ENCODE results near the gene MYH7B. TPM values are rescaled to one million over a fixed set of nuclear protein-coding genes. Genes with fewer than 3 reads are reported as not detected.
A peak's percentile ranks its signal among the peaks of the same experiment; 100 is the strongest.

The MYH7B gene
- not detected in 2 replicates for total RNA-seq (2014; rRNA removed; shearing (Covaris generic))

- peak; percentile 98 for DNase-seq (ENCODE audit: low read depth)
These were observed at the start of gene MYH7B, which contains the start of gene GSS for GRCh38 chr20:34955231-34956040. TSS of gene MYH7B (plus strand) at chr20:34955868. CDS start at chr20:34978006, 22,138 bp downstream. TSS of gene GSS (minus strand) at chr20:34955806. CDS start at chr20:34951852, 3,954 bp downstream.

- DNase-seq (ENCODE audit: low read depth) = peak; percentile 95
These were observed 47.8 kb upstream of the MYH7B start for GRCh38 chr20:34907616-34908469.

- no peak for DNase-seq (ENCODE audit: low read depth)
These were observed 40.5 kb upstream of the MYH7B start for GRCh38 chr20:34915131-34915530.

GRCh38 chr20:34915749-34916455, 39.8 kb upstream of the MYH7B start:
- DNase-seq (ENCODE audit: low read depth) = no peak

GRCh38 chr20:34916774-34917354, 38.8 kb upstream of the MYH7B start:
- no peak for DNase-seq (ENCODE audit: low read depth)

GRCh38 chr20:34920055-34920454, 35.6 kb upstream of the MYH7B start:
- no peak for DNase-seq (ENCODE audit: low read depth)

- DNase-seq (ENCODE audit: low read depth) = no peak
These were observed 34.2 kb upstream of the MYH7B start for GRCh38 chr20:34921436-34921835.

GRCh38 chr20:34922654-34923381, 32.9 kb upstream of the MYH7B start:
- peak; percentile 33 for DNase-seq (ENCODE audit: low read depth)

- no peak for DNase-seq (ENCODE audit: low read depth)
These were observed 32.3 kb upstream of the MYH7B start for GRCh38 chr20:34923414-34923813.

- DNase-seq (ENCODE audit: low read depth) = no peak
These were observed 30.3 kb upstream of the MYH7B start for GRCh38 chr20:34925341-34925740.

GRCh38 chr20:34925981-34926380, 29.7 kb upstream of the MYH7B start:
- no peak for DNase-seq (ENCODE audit: low read depth)

GRCh38 chr20:34926581-34926980, 29.1 kb upstream of the MYH7B start:
- DNase-seq (ENCODE audit: low read depth) = no peak

GRCh38 chr20:34927736-34928135, 27.9 kb upstream of the MYH7B start:
- DNase-seq (ENCODE audit: low read depth) = no peak

- no peak for DNase-seq (ENCODE audit: low read depth)
These were observed 27.3 kb upstream of the MYH7B start for GRCh38 chr20:34928411-34928810.

- no peak for DNase-seq (ENCODE audit: low read depth)
These were observed 23.9 kb upstream of the MYH7B start for GRCh38 chr20:34931771-34932170.

- DNase-seq (ENCODE audit: low read depth) = no peak
These were observed 17.1 kb upstream of the MYH7B start for GRCh38 chr20:34938466-34939163.

GRCh38 chr20:34940081-34940481, 15.6 kb upstream of the MYH7B start:
- no peak for DNase-seq (ENCODE audit: low read depth)

GRCh38 chr20:34941226-34941625, 14.4 kb upstream of the MYH7B start:
- peak; percentile 50 for DNase-seq (ENCODE audit: low read depth)

GRCh38 chr20:34942301-34942700, 13.4 kb upstream of the MYH7B start:
- no peak for DNase-seq (ENCODE audit: low read depth)
